Measurements from ENCODE around the gene PITX1. TPM values are rescaled to one million over a fixed set of nuclear protein-coding genes. Genes with fewer than 3 reads are reported as not detected.
"Not testable (repeated sequence)": the region's sequence is repeated elsewhere in the genome, so short reads cannot be mapped to it uniquely, and the experiment has no call there.

Gene PITX1
- total RNA-seq, result 10 to 100 TPM in 1 of 2 donors, 1 to 10 TPM in 1; 6.2 to 12.3 TPM
- long read RNA-seq, partial matches to known transcripts, result 0 of 7 reads
- long read RNA-seq, other reads (novel, unspliced or antisense), result 4 of 7 reads

- ATAC-seq (peak; percentile 41), DNase-seq (no peak)
- intact Hi-C loops (cut with DNase I, micrococcal nuclease), result loop anchor here (5.0 kb wide), 2 partner anchors 153 to 158 kb away; no protein-coding TSS in a partner anchor
Measured at GRCh38 chr5:135033901-135034235, at the start of gene PITX1. TSS of gene PITX1 (minus strand) at chr5:135034228. CDS start at chr5:135033881, 347 bp downstream.

- intact Hi-C loops (cut with DNase I, micrococcal nuclease); ATAC-seq; DNase-seq: not testable (repeated sequence)
Measured at GRCh38 chr5:135083334-135083733, 49.3 kb upstream of the PITX1 start.

GRCh38 chr5:135081240-135081639 is 47.2 kb upstream of the PITX1 start:
- DNase-seq (no peak), ATAC-seq (no peak)
- intact Hi-C loops (cut with DNase I, micrococcal nuclease), result no loop called here

- DNase-seq, result no peak
- intact Hi-C loops (cut with DNase I, micrococcal nuclease), result no loop called here
- no peak for ATAC-seq
Measured at GRCh38 chr5:135079760-135080159, 45.7 kb upstream of the PITX1 start.

GRCh38 chr5:135079099-135079681 is 45.2 kb upstream of the PITX1 start:
- ATAC-seq, result no peak
- no peak for DNase-seq
- intact Hi-C loops (cut with DNase I, micrococcal nuclease), result no loop called here

DNA sequence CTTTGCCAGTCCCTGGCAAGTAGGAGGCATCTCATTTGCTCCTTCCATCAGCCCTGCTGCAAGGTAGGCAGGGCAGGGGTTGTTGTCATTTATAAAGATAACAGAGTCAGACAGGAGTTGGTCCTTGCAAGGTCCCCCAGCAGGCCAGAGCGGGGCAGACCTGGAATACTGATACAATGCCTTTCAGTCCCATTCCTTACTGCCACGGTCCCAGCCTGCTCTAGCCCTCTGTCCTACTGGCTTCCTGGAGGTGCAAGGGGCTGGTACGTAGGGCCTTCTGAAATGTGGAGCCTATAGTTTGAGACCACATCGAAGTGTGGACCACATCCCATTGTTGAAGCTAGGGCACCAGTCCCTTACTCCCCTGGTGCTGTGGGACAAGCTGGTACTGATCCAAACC is 42.8 kb upstream of the PITX1 start:
- intact Hi-C loops (cut with DNase I, micrococcal nuclease), result no loop called here
- ATAC-seq (no peak), DNase-seq (no peak)

GRCh38 chr5:135076051-135076491 is 42.0 kb upstream of the PITX1 start:
- DNase-seq (no peak), ATAC-seq (no peak)
- intact Hi-C loops (cut with DNase I, micrococcal nuclease), result no loop called here

GRCh38 chr5:135075621-135076020 is 41.6 kb upstream of the PITX1 start:
- DNase-seq (no peak), ATAC-seq (no peak)
- intact Hi-C loops (cut with DNase I, micrococcal nuclease), result no loop called here

GRCh38 chr5:135073761-135074345 is 39.8 kb upstream of the PITX1 start:
- no peak for ATAC-seq
- intact Hi-C loops (cut with DNase I, micrococcal nuclease), result no loop called here
- no peak for DNase-seq

GRCh38 chr5:135072387-135073281 is 38.6 kb upstream of the PITX1 start:
- peak in 1 of 2 donors; percentile 11 for DNase-seq

GRCh38 chr5:135071311-135071710 is 37.3 kb upstream of the PITX1 start:
- peak in 1 of 2 donors; percentile 11 for DNase-seq
- ATAC-seq, result no peak
- intact Hi-C loops (cut with DNase I, micrococcal nuclease), result no loop called here

More at GRCh38 chr5:135072387-135073281, 38.6 kb upstream of the PITX1 start:
- intact Hi-C loops (cut with DNase I, micrococcal nuclease), result no loop called here
- peak; percentile 44 for ATAC-seq

DNA sequence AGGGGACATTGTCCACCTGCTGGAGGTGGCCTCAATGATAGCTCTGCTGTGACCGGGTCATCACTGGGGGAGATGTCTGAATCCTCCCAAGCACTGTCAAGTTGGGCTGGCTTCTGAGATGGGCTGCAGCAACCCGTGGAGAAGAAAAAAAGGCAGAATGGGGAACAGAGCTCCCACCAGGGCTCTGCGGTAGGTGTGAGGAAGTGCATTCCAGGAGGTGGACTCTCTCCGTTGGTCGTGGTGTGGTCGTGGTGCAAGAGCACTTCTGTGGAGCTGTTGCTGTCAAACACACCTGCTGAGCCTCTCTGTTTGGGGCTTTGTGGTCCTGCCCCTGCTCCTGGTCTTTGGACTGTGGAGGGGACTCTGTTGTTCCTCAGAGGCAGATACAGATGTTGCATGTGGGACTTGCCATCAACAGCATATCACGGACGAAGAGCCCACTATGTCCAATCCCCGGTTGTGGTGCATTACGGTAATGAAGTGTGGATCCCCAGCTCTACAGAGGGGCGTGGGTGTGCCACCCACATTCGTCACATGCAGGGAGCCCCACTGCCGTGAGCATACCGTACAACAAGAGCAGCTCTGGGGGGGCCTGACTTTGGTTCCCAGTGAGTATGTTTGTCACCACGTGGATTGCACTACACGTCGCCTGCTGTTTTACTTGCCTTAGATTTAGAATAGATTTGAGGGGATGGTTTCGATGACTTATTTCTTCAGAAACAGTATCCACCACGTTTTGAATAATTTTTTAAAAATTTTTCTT is 36.0 kb upstream of the PITX1 start:
- ATAC-seq (no peak), DNase-seq (peak in 1 of 2 donors; percentile 21)
- intact Hi-C loops (cut with DNase I, micrococcal nuclease), result no loop called here

- intact Hi-C loops (cut with DNase I, micrococcal nuclease), result no loop called here
- no peak for ATAC-seq
- DNase-seq, result peak in 1 of 2 donors; percentile 5
Measured at GRCh38 chr5:135069016-135069770, 35.2 kb upstream of the PITX1 start.

DNA sequence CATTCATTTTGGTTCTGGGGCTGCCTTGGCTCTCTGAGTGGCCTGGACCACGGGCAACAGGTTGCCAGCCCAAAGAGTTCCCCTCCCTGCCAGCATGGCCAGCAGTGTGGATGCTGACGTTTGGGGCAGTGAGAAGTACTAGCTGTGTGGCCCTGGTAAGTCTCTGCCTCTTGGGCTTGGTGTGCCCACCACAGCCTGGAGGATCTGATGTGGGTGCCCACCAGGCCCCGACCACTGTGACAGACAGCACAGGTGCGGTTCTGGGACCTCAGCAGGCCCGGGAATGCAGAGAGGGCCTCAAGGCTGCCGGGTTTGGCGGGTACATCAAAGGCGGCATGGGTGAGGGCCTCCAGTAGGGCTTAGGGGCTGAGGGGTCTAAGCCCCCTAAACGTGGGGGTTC is 33.6 kb upstream of the PITX1 start:
- peak in 1 of 2 donors; percentile 14 for DNase-seq
- intact Hi-C loops (cut with DNase I, micrococcal nuclease), result no loop called here
- no peak for ATAC-seq

DNA sequence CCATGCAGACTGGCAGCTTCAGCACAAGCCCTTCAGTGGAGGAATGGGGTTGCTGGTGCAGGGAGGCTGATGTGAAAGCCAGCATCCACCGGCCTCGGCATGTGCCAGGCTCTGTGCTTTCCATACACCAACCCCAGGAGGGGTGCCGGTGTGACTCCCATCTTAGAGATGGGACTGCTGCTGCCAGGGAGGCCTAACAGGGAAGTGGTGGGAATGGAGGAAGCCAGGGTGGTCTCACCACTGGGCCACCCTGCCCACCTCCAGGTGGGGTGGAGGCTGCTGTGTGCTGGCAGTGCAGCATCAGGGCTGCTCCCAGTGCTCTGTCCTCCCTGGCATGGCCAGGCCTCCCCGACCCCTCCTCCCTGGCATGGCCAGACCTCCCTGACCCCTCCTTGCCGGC is 32.8 kb upstream of the PITX1 start:
- DNase-seq (peak in 1 of 2 donors; percentile 9), ATAC-seq (no peak)
- intact Hi-C loops (cut with DNase I, micrococcal nuclease), result no loop called here

GRCh38 chr5:135065306-135066265 is 31.6 kb upstream of the PITX1 start:
- no peak for ATAC-seq
- DNase-seq, result peak in 1 of 2 donors; percentile 17
- intact Hi-C loops (cut with DNase I, micrococcal nuclease), result no loop called here

DNA sequence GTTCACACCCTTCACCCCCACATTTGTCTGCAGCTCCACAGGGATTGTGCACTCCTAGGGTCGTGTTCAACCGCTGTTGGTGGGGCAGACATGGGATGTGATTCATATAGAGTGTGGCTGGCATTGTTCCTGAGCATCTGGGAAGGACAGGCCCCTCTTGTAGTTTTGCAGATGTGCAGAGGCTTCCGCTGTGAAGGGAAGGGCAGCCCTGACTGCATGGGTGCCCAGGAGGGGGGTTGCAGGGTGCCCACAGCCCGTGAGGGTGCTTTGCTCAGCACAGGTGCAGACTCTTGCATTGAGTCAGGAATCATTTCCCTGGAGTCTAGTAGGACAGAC is 30.2 kb upstream of the PITX1 start:
- intact Hi-C loops (cut with DNase I, micrococcal nuclease), result no loop called here
- DNase-seq, result peak in 1 of 2 donors; percentile 11
- ATAC-seq, result no peak

Measured in left colon (tissue), 2 donors.